GM19452 (cell line): ENCODE results near the gene TEX22.

Experiments
- ATAC-seq: cut with Tn5 transposase; IDR thresholded peaks from one replicate; pipeline ENCODE4 v1.9.1; 2021; ENCODE audit not compliant: unreplicated experiment

Gene TEX22

GRCh38 chr14:105437723-105438500 is 39.6 kb downstream of the TEX22 start:
- ATAC-seq: no peak

GRCh38 chr14:105439179-105439578 is 40.8 kb downstream of the TEX22 start:
- no peak for ATAC-seq

GRCh38 chr14:105439710-105440553 is 41.6 kb downstream of the TEX22 start:
- ATAC-seq: no peak

- ATAC-seq: no peak
These were observed 42.2 kb downstream of the TEX22 start for GRCh38 chr14:105440554-105440900.

DNA sequence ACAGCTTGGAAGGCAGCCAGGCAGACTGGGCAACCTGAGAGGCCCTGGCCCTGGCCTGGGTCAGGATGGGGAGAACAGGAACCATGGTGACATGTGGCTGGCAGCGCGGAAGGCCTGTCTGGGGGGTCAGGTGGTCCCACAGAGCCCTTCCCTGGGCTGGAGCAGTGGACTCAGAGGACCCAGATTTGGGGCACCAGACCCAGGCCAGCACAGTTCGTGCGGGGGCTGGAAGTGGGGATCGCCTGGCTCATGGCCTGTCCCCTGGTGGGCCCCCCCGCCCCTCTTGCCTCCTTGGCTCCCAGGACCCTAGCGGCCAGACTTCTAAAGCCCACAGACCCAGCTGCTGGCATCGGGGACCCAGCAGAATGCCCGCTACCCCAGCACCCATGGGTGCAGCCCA is 42.7 kb downstream of the TEX22 start:
- no peak for ATAC-seq

DNA sequence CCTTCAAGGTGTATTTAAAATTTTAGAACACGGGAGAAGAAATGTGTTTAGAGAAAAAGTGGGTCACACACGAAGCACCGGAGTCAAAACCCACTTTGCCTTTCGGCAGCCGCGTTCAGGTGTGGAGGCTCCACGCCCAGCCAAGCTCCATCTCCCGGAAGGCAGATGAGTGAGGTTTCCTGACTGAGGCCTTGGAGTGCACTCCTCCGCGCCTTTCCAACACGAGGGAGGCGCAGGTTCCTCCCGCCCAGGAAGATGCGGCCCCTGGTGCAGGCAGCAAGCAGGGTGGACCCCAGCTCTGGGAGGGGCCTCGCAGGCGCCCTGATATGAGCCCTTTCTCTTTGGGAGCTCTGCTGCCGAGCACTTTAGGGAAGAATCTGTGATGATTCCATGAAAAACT is 43.8 kb downstream of the TEX22 start:
- ATAC-seq: no peak

DNA sequence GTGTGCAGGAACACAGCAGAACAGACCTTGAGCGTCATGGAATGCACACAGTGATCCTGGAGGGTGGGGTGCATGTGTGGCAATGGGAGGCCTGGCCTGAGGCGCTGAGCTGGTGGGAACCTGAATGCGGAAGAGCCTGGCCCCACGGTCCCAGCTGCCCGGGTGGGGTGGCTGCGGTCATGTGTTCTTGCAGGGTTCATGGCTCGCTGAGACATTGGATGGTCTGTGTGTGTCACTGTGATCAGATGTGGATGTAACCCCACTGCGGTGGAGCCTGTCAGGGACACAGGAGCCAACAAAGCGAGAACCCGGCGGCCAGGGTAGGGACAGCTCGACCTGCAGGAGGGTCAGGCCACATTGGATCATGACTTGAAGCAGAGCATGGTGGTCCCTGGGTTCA is 44.5 kb downstream of the TEX22 start:
- ATAC-seq: no peak

GRCh38 chr14:105444859-105445258 is 46.5 kb downstream of the TEX22 start:
- ATAC-seq: no peak

DNA sequence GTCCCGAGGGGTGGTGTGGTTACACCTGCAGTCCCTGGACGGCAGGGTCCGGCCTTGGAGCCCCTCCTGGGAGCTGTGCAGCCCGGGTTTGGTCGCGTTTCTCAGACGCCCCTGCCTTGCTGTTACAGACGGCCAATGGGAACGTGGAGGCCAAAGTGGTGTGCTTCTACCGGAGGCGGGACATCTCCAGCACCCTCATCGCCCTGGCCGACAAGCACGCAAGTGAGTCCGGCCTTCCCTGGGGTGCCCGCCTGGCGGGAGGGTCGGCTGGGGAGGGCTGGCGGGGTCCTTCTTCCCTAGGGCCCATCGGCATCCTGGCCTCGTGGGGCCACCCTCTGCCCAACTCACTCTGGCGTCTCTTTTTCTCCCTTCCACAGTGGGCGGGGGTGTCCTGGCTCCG is 47.0 kb downstream of the TEX22 start:
- no peak for ATAC-seq

- ATAC-seq: no peak
These were observed 47.8 kb downstream of the TEX22 start for GRCh38 chr14:105445901-105446845.

DNA sequence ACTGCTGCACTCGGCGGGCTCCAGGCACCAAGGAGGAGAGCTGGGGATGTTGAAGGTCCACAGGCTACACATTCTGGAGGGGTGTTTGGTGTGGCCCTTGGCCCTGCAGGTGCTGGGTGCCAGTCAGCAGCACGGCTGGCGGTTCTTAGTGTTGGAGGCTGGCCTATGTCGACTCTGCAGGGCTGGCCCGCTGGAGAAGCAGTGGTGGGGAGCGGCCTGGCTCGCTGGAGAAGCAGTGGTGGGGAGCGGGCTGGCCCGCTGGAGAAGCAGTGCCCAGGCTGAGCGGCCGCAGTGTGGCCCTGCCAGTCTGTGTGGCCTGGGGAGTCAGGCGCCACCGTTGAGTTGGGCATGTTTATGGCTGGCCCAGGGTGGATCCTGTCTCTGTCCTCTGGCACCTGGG is 48.6 kb downstream of the TEX22 start:
- ATAC-seq: no peak

DNA sequence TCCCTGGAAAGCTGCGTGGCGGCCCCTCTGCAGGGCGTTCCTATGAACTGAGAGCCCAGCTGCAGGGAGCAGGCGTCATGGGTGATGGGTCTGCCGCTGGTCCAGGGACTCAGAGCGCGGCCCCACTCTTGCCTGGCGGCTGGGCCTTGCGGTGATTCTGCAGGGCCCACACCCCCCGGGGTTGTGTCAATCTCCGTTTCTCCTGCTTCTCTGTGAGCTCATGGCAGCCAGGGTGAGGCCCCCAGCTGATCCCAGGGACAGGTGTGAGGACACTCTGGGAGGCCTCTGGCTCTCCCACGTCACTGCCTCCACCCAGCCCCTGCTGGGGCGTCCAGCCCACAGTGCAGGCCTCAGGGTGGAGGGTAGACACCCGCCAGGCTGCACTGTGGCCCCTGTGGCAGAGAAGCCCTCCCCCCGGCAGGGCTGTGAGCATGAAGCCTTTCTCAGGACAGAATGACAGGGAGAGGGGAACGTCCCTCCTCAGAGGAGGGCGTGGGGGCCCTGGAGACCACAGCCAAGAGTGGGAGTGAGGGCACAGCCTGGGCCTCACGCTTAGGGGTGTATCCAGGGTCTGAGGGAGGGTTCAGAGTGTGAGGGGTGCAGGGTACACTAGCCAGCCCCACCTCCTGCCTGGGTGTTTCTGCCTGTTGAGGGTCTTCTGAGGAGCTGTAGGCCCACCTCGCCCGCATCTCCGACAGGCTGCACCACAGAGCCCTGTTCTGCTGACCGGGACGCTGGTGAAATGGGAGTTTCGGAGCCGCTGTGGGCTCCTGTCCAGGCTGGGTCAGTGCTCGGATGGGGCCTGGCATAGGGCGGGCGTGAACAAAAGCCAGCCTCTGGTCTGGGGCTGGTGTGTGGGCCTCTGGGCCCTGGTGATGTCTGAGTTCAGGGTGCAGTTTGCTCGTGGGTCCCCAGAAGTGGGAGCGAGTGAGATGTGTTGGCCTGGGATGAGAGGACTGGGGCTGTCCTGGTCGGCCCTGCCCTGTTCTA is 49.6 kb downstream of the TEX22 start:
- ATAC-seq: no peak

GRCh38 chr14:105448706-105449111 is 50.4 kb downstream of the TEX22 start:
- ATAC-seq: no peak

DNA sequence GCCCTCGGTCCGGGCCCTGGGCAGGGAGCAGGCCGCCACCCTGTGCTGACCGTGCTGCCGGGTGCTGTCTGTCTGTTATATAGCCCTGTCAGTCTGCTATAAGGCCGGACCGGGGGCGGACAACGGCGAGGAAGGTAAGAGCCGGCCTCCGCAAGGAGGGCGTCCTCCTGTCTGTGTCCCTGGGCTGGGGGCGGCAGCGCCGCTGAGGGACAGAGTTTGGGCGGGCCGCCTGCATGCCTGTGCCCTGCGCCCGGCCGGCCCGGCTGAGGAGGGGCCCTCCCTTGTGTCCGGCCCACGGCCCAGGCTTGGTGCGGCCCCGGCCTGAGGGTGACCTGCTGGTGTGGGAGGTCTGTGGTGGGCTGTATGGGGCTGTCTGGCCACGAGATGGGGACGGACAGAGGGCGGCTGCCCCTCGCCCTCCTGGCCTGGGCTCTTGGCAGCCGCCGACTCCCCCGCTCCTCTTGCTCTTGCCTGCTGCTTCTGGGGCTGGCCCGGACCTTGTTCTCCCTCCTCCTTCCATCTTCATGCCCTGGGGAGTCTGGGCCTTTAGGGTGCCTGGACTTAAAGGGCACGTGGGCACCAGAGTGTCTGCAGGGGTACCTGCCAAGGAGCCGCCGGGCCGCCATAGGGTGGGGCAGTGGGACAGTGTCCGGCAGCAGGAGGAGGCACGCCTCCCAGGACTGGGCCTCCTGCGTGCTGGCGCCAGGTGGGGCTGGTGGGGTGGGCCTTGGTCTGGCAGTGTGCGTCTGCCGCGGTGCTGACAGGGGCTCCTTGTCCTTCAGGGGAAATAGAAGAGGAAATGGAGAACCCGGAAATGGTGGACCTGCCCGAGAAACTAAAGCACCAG is 51.2 kb downstream of the TEX22 start:
- ATAC-seq: no peak

- ATAC-seq: no peak
These were observed 51.8 kb downstream of the TEX22 start for GRCh38 chr14:105450123-105450505.

DNA sequence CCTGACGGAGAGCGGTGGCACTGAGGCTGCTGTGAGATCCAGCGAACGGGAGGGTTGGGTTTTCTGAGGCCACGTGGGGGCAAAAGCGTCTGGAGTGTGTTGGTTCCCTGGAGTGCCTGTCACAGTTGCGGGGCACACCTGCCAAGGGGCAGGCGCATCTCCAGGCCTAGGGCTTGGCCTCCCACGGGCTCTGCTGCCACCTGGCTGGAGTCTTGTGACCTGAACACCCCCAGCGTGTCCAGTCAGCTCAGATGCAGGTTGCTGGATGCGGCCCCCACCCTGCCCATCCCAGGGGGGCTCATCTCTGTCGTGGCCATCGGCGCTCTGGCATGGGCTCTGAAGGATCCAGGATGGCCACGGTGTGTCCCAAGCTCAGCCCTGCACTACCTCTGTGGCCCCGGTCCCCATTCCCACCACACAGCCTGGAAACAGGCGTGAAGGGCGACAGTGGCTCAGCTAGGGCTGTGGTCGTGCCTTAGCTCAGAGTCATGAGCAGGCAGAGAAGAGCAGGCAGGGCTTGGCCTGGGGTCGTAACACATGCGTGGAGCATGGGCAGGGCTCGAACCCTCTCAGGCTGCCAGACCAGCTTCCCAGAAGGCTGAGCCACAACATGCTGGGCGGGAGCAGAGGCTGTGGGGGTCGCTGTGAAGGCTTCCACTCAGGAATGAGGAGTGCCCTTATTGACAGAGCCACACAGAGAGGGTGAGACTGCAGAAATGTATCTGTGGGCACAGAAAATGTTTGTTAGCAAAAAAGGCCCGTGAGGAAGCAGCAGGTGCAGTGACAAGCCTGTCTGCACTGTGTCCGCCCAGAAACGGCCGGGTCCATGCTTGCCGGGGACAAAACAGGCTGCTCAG is 52.8 kb downstream of the TEX22 start:
- ATAC-seq: no peak

DNA sequence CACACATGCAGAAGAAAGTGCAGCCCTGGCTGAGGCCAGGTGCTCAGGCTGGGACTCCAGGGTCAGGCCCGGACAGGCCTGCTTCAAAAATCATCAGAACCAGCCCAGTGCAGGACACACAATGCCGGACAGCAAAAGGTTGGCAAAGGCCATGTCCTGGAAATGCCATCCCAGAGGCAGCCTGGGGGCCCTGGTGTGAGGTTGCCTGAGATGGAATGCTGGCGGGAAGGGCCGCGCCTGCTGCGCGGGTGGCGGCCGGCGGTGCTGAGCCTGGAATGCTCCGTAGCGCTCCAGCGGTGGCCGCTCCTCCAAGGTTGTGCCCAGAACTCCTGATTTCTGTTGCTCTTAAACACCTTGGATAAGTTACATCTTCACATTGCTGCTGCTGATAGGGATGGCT is 54.6 kb downstream of the TEX22 start:
- ATAC-seq: no peak

DNA sequence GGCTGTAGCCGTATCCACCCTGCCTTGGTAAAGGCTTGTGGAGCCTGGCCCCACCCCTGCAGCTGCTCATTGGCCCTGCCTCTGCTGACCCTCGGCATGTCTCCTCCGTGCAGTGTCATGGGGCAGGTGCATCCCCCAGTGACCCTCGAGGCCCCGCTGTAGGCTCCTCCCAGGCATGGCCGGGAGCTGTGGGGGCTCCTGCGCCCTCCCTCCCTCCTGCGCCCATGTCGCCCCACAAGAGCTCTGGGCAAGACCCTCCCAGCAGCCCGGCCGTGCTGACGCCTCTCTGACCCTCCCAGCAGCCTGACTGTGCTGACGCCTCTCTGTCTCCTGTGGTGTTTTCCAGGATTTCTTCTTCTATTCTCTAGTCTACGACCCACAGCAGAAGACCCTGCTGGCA is 55.5 kb downstream of the TEX22 start:
- no peak for ATAC-seq
